B cell (primary cell): ENCODE measurements around the gene STPG4. TPM values are rescaled to one million over a fixed set of nuclear protein-coding genes. Genes with fewer than 3 reads are reported as not detected.

ENCODE experiments used
- ATAC-seq: fragments of 200-7000 bp; cut with Tn5 transposase; one replicate; pipeline ENCODE4 v1.10.0; 2021; ENCODE audit warnings: low read depth, mild to moderate bottlenecking, moderate number of reproducible peaks, moderate library complexity
- CTCF ChIA-PET: fragments of 350-600 bp; sonication (Branson Sonifier 250); formaldehyde crosslinking; loops from one replicate; lab custom pipeline; 2021; ENCODE audit warnings: antibody characterized with exemption, inconsistent platforms; lab: Charles Lee
- POLR2A ChIA-PET: fragments of 350-600 bp; sonication (Branson Sonifier 250); formaldehyde crosslinking; loops from one replicate; lab custom pipeline; 2021; ENCODE audit warnings: antibody characterized with exemption; lab: Charles Lee
- DNase-seq: peaks from one replicate; pipeline ENCODE4 v3.0.0; 2013
- H2AFZ ChIP-seq: 2 replicates; pipeline ENCODE4 v1.6.1; 2012; ENCODE audit warnings: mild to moderate bottlenecking, low read depth, low read length; ENCODE audit not compliant: insufficient read depth, poor library complexity, severe bottlenecking
- H3K27ac ChIP-seq, 2 donors: 1 replicate in 1 of 2; 2 replicates in 1 of 2; pipeline ENCODE4 v1.5.1; 2012 to 2013; ENCODE audit warnings: low read length in 2 of 2, mild to moderate bottlenecking in 2 of 2, moderate library complexity in 1 of 2
- H3K27me3 ChIP-seq, 4 experiments: fragments of 200-600 bp in 1 of 4; sonication (generic) in 1 of 4; replicated peaks in 1 of 4; 1 replicate in 2 of 4; 2 replicates in 2 of 4; pipeline versions ENCODE4 v1.6.1 to v1.7.0; 2013 to 2016; ENCODE audit warnings: low read length in 3 of 4, mild to moderate bottlenecking in 2 of 4, mixed read lengths in 1 of 4, moderate library complexity in 1 of 4; ENCODE audit not compliant: insufficient read depth in 4 of 4, control insufficient read depth in 3 of 4; ENCODE audit errors: control extremely low read depth in 1 of 4
- H3K36me3 ChIP-seq, 2 experiments: replicated peaks in 1 of 2; 1 replicate in 1 of 2; 2 replicates in 1 of 2; pipeline versions ENCODE4 v1.6.1 to v1.7.1; 2013; ENCODE audit warnings: low read length in 1 of 2; ENCODE audit not compliant: insufficient read depth in 2 of 2, control insufficient read depth in 1 of 2; ENCODE audit errors: control extremely low read depth in 1 of 2, extremely low read depth in 1 of 2
- H3K4me1 ChIP-seq, 2 donors: fragments of 200-600 bp in 1 of 2; sonication (generic) in 1 of 2; 1 replicate in 1 of 2; 2 replicates in 1 of 2; pipeline versions ENCODE4 v1.5.1 to v1.6.1; 2013 to 2017; ENCODE audit warnings: low read length in 2 of 2; ENCODE audit not compliant: control insufficient read depth in 2 of 2, insufficient read depth in 2 of 2
- H3K4me2 ChIP-seq: replicated peaks from 2 replicates; pipeline ENCODE3; 2012; ENCODE audit warnings: mild to moderate bottlenecking, low read depth, low read length; ENCODE audit not compliant: poor library complexity, severe bottlenecking
- H3K4me3 ChIP-seq, 5 experiments: fragments of 200-600 bp in 1 of 5; sonication (generic) in 1 of 5; 1 replicate in 3 of 5; 2 replicates in 2 of 5; pipeline versions ENCODE4 v1.5.1 to v1.7.0; 2011 to 2016; ENCODE audit warnings: low read length in 4 of 5, mild to moderate bottlenecking in 4 of 5, low read depth in 2 of 5, control low read depth in 1 of 5, moderate library complexity in 1 of 5; ENCODE audit not compliant: insufficient read depth in 1 of 5; ENCODE audit errors: control extremely low read depth in 1 of 5, extremely low read depth in 1 of 5
- H3K79me2 ChIP-seq: fragments of 200-600 bp; sonication (generic); one replicate; pipeline ENCODE4 v1.6.0; 2016; ENCODE audit warnings: low read length; ENCODE audit not compliant: control insufficient read depth, insufficient read depth
- H3K9ac ChIP-seq: fragments of 200-600 bp; sonication (generic); 2 replicates; pipeline ENCODE4 v1.6.1; 2017; ENCODE audit warnings: mild to moderate bottlenecking, low read length, moderate library complexity
- H3K9me3 ChIP-seq, 3 donors: one replicate each; pipeline versions ENCODE4 v1.6.1 to v1.7.1; 2013; ENCODE audit warnings: low read length in 2 of 3; ENCODE audit not compliant: control insufficient read depth in 2 of 3, insufficient read depth in 1 of 3; ENCODE audit errors: control extremely low read depth in 1 of 3
- H4K20me1 ChIP-seq: 2 replicates; pipeline ENCODE4 v1.6.0; 2012; ENCODE audit warnings: mild to moderate bottlenecking, low read length; ENCODE audit not compliant: insufficient read depth, control insufficient read depth, poor library complexity, severe bottlenecking
- H3K27ac Mint-ChIP-seq: one replicate; pipeline ENCODE4 v1.8.0; 2021; ENCODE audit warnings: mixed read lengths
- H3K27me3 Mint-ChIP-seq: one replicate; pipeline ENCODE4 v1.8.0; 2021; ENCODE audit warnings: mixed read lengths
- H3K4me1 Mint-ChIP-seq: one replicate; pipeline ENCODE4 v1.8.0; 2021; ENCODE audit warnings: mixed read lengths
- H3K4me3 Mint-ChIP-seq: one replicate; pipeline ENCODE4 v1.8.0; 2021; ENCODE audit warnings: mixed read lengths
- H3K9me3 Mint-ChIP-seq: one replicate; pipeline ENCODE4 v1.8.0; 2022; ENCODE audit warnings: mixed read lengths; ENCODE audit not compliant: insufficient read depth
- EZH2 ChIP-seq: IDR thresholded peaks from 2 replicates; pipeline ENCODE4 v1.6.1; 2012; ENCODE audit warnings: borderline replicate concordance, low read depth, mild to moderate bottlenecking, moderate library complexity, low read length; ENCODE audit not compliant: insufficient read depth, poor library complexity, severe bottlenecking
- WGBS: methylation state at CpG from one replicate; pipeline ENCODE4 v1.1.5; 2013; ENCODE audit warnings: missing lambda C conversion rate; ENCODE audit not compliant: insufficient coverage; 5-methylcytosine and 5-hydroxymethylcytosine counted together
- intact Hi-C: fragments of 100-400 bp; cut with micrococcal nuclease; formaldehyde crosslinking; loops from one replicate; pipeline ENCODE4 v1.10.0; 2022
- polyA plus RNA-seq: library from polyadenylated mRNA; depleted of rRNA; stranded (reverse); fragments of >200 nt; gene quantifications from 2 replicates; pipeline ENCODE4 v1.2.3, GENCODE V29; 2012
- total RNA-seq, 2 donors: library from RNA; stranded (reverse); fragments of 120-200 nt in 1 of 2; gene quantifications; 1 replicate in 1 of 2; 2 replicates in 1 of 2; pipeline versions ENCODE4 v1.2.3 to v1.2.4, GENCODE V29; 2013 to 2022
- TF ChIP-seq, protein P1 (sequence below): fragments of 200-600 bp; IDR thresholded peaks from one replicate; pipeline ENCODE4 v1.8.0; 2022; ENCODE audit warnings: antibody characterized with exemption, mild to moderate bottlenecking

Gene STPG4
- total and polyA plus RNA-seq, 2 donors (not counting 1 experiment from before 2014, with no cell fraction given), result 0.31 to 0.79 TPM

- WGBS, result 93% methylated on average over 9 of the region's 9 CpGs
- peak overlapping the region; percentile 92 to 96 for H3K27ac ChIP-seq
- CTCF ChIA-PET, result no interaction called here
Measured at GRCh38 chr2:47073217-47073616, 81.9 kb downstream of the STPG4 start.

GRCh38 chr2:47072728-47073191 is 82.3 kb downstream of the STPG4 start:
- no peaks in the 10 kb centered on the region for H3K9me3 Mint-ChIP-seq
- H3K27me3 Mint-ChIP-seq, result no peaks in the 10 kb centered on the region
- 26% methylated on average over 8 of the region's 9 CpGs for WGBS
- ATAC-seq (peak; percentile 68), DNase-seq (peak; percentile 84)
- H3K79me2 ChIP-seq, result peaks cover 5% of the 10 kb centered on the region
- intact Hi-C loops, result loop anchor here (2.0 kb wide), 1 partner anchor 16 kb away; no protein-coding TSS in a partner anchor
- peaks cover 7% of the 10 kb centered on the region for H4K20me1 ChIP-seq
- peaks cover 0 to 5% (median 0%) of the 10 kb centered on the region in 3 donors for H3K9me3 ChIP-seq
- peak overlapping the region; percentile 77 for H3K4me3 Mint-ChIP-seq
- peak overlapping the region; percentile 73 for H3K4me2 ChIP-seq
- H2AFZ ChIP-seq, result peak overlapping the region; percentile 47
- ChIA-PET POLR2A (no interaction called here), CTCF (interaction anchor here (1.6 to 1.8 kb wide), 2 partner anchors 15 to 251 kb away, joined by 3 to 5 read pairs; no protein-coding TSS in a partner anchor)
- H3K36me3 ChIP-seq, result peaks cover 0 to 59% of the 10 kb centered on the region in 2 experiments
- H3K4me3 ChIP-seq, result peak overlapping the region in 2 of 5 experiments; percentile 3 to 5
- H3K9ac ChIP-seq, result peak overlapping the region; percentile 58
- peak overlapping the region; percentile 98 for H3K27ac Mint-ChIP-seq
- peak overlapping the region; percentile 92 to 96 for H3K27ac ChIP-seq
- H3K4me1 Mint-ChIP-seq, result peaks cover 56% of the 10 kb centered on the region
- TF ChIP-seq, protein P1, sequence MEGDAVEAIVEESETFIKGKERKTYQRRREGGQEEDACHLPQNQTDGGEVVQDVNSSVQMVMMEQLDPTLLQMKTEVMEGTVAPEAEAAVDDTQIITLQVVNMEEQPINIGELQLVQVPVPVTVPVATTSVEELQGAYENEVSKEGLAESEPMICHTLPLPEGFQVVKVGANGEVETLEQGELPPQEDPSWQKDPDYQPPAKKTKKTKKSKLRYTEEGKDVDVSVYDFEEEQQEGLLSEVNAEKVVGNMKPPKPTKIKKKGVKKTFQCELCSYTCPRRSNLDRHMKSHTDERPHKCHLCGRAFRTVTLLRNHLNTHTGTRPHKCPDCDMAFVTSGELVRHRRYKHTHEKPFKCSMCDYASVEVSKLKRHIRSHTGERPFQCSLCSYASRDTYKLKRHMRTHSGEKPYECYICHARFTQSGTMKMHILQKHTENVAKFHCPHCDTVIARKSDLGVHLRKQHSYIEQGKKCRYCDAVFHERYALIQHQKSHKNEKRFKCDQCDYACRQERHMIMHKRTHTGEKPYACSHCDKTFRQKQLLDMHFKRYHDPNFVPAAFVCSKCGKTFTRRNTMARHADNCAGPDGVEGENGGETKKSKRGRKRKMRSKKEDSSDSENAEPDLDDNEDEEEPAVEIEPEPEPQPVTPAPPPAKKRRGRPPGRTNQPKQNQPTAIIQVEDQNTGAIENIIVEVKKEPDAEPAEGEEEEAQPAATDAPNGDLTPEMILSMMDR, result no peak
- no peak for TF ChIP-seq EZH2
- peaks cover 53 to 57% of the 10 kb centered on the region in 2 donors for H3K4me1 ChIP-seq
- no peaks in the 10 kb centered on the region for H3K27me3 ChIP-seq

More at GRCh38 chr2:47073217-47073616, 81.9 kb downstream of the STPG4 start:
- Mint-ChIP-seq H3K9me3 (no peaks in the 10 kb centered on the region), H3K4me1 (peaks cover 53% of the 10 kb centered on the region), H3K4me3 (peak overlapping the region; percentile 77), H3K27me3 (no peaks in the 10 kb centered on the region), H3K27ac (peak overlapping the region; percentile 98)
- peaks cover 7% of the 10 kb centered on the region for H4K20me1 ChIP-seq
- DNase-seq (no peak), ATAC-seq (no peak)
- H3K4me3 ChIP-seq, result peak overlapping the region in 1 of 5 experiments; percentile 5
- peak overlapping the region; percentile 58 for H3K9ac ChIP-seq
- peaks cover 53 to 57% of the 10 kb centered on the region in 2 donors for H3K4me1 ChIP-seq
- POLR2A ChIA-PET, result no interaction called here
- peaks cover 0 to 5% (median 0%) of the 10 kb centered on the region in 3 donors for H3K9me3 ChIP-seq
- TF ChIP-seq, protein P1, result no peak
- intact Hi-C loops, result loop anchor here (2.0 kb wide), 1 partner anchor 16 kb away; no protein-coding TSS in a partner anchor
- H3K27me3 ChIP-seq, result no peaks in the 10 kb centered on the region
- H3K79me2 ChIP-seq, result peaks cover under 1% of the 10 kb centered on the region
- peaks cover 0 to 56% of the 10 kb centered on the region in 2 experiments for H3K36me3 ChIP-seq
- peak overlapping the region; percentile 47 for H2AFZ ChIP-seq
- peak overlapping the region; percentile 73 for H3K4me2 ChIP-seq
